IPS DF 6.9 (cell line): ENCODE data around the gene SMARCAL1.

ENCODE experiments used
- DNase-seq: peaks from one replicate; pipeline ENCODE4 v3.0.0-alpha.2; 2013; ENCODE audit warnings: low read depth, low spot score
- H3K27ac ChIP-seq: one replicate; pipeline ENCODE4 v1.5.1; 2013; ENCODE audit warnings: low read length, control low read depth
- H3K27me3 ChIP-seq: 2 replicates; pipeline ENCODE4 v1.6.1; 2013; ENCODE audit warnings: mild to moderate bottlenecking, low read length; ENCODE audit not compliant: control insufficient read depth, insufficient read depth
- H3K36me3 ChIP-seq: 2 replicates; pipeline ENCODE4 v1.6.1; 2013; ENCODE audit warnings: low read length; ENCODE audit not compliant: control insufficient read depth, insufficient read depth
- H3K4me1 ChIP-seq: 2 replicates; pipeline ENCODE4 v1.6.1; 2013; ENCODE audit warnings: low read length; ENCODE audit not compliant: control insufficient read depth, insufficient read depth
- H3K4me3 ChIP-seq: 2 replicates; pipeline ENCODE4 v1.5.1; 2013; ENCODE audit warnings: mild to moderate bottlenecking, low read length
- H3K9me3 ChIP-seq: 2 replicates; pipeline ENCODE4 v1.6.1; 2013; ENCODE audit warnings: low read length, inconsistent platforms; ENCODE audit not compliant: control insufficient read depth, insufficient read depth
- WGBS: extraction: QIAGEN DNeasy Blood & Tissue Kit; methylation state at CpG from one replicate; pipeline ENCODE4 v1.1.7; 2013; ENCODE audit warnings: mixed read lengths, missing lambda C conversion rate; ENCODE audit not compliant: insufficient read length, insufficient coverage; 5-methylcytosine and 5-hydroxymethylcytosine counted together

The SMARCAL1 gene

DNA sequence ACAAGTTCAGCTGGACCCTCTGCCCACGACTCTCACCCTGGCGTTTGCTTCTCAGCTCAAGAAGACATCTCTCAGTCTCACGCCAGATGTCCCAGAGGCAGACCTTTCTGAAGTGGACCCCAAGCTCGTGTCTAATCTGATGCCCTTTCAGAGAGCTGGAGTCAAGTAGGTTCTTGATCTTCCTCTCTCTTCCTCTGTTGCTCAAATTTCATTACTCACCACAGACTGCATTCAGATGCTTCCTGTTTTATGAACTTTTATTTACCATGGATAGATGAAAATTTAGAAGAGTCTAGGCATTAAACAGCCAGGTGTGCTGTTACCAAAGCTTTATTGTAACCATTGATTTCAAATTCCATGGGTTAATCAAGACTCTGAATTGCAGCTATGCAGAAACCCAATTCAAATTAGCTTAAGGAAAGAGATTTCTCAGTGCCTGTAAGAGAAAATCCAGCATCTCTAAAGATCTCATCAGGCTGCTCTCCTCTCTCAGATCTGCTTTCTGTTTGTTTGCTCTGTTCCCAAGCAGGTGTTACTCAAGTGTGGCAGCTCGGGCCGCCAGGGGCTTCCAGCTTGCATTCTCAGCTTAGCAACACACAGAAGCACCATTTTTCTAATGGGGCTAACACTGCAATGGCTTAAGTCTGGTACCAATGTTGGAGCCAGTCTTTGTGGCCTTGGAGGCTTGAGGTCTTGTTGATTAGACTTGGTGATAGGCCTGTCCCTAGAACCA is 16.5 kb downstream of the SMARCAL1 start:
- DNase-seq: no peak
- H3K36me3 ChIP-seq: peaks cover 11% of the 10 kb centered on the region

DNA sequence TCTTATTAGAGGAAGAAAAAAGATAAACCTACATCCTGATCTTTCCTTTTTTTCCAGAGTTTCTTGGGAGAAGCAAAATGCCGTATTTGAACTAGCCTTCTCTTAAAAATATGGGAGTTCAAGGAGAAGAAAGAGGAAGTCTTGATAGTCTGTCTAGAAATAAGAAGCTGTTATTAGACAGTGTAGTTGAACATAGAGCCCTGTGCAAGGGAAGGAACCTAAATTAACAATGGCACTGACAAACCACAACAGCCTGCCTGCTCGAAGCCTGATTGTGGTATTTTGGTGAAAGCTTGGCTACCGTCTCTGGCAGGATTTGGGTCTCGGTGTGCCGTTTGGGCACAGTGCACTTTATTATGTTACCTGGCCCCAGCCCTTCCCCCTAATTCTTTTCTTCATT is 17.1 kb downstream of the SMARCAL1 start:
- Histone ChIP-seq H3K27ac (no peak overlapping the region), H3K4me1 (no peaks in the 10 kb centered on the region), H3K36me3 (peaks cover 14% of the 10 kb centered on the region), H3K9me3 (no peaks in the 10 kb centered on the region), H3K4me3 (no peak overlapping the region), H3K27me3 (no peaks in the 10 kb centered on the region)
- WGBS: no CpG with 5 or more reads among the region's 5 CpGs
- no peak for DNase-seq

More for the DNA sequence above, 16.5 kb downstream of the SMARCAL1 start:
- Histone ChIP-seq H3K27ac (no peak overlapping the region), H3K9me3 (no peaks in the 10 kb centered on the region), H3K4me3 (no peak overlapping the region), H3K4me1 (no peaks in the 10 kb centered on the region), H3K27me3 (no peaks in the 10 kb centered on the region)
- no CpG with 5 or more reads among the region's 6 CpGs for WGBS

DNA sequence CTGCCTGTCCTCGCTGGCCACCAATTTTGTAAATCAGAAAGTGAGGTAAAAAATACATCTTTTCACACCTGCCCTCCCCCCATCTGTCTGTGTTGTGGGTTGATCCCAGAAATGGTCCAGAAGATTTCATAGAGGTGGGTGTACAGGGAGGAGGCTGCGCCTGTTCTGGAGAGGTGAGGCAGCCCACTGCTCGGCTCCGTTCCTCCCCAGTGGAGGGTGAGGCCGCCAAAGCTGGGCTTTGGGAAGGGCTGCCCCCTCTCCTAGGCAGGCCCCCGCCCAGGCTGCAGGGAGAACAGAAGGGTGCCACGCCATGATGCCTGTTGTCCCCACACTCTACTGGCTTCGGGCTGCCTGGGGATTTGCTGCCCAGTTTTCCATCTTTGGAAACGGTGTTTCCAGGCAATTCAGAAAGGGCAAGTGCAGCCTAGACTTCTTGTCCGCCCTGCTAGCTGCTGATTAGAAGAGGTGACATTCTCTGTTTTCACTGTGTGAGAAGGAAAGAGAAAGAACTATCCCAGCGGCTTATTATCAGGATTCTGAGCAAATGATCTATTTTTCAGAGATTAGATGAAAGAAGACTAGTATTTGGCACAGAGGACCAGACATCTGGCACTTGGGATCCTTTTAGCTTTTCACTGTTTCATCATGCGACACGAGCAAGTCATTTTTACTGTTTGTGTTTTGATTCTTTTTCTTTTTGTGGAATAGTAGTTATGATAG is 18.7 kb downstream of the SMARCAL1 start:
- no peak for DNase-seq
- peaks cover 6% of the 10 kb centered on the region for H3K36me3 ChIP-seq
- H3K4me3 ChIP-seq: no peak overlapping the region
- H3K27me3 ChIP-seq: no peaks in the 10 kb centered on the region
- no peaks in the 10 kb centered on the region for H3K9me3 ChIP-seq
- WGBS: no CpG with 5 or more reads among the region's 13 CpGs
- H3K4me1 ChIP-seq: no peaks in the 10 kb centered on the region
- H3K27ac ChIP-seq: no peak overlapping the region

DNA sequence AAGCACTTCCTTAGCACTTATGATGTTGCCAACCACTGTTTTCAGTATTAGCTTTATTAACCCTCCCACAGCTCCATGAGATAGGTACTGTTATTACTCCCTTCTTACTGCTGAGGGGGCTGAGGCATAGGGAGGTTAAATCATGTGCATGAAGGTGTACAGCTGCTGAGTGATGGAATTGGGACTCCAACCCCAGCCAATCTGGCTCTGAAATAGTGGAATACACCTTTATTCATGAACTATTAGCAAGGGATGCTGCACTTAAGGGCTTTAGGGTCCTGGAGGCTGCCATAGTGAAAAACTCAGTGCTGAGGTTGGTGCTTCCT is 19.2 kb downstream of the SMARCAL1 start:
- no peaks in the 10 kb centered on the region for H3K27me3 ChIP-seq
- H3K36me3 ChIP-seq: peaks cover 6% of the 10 kb centered on the region
- H3K4me3 ChIP-seq: no peak overlapping the region
- DNase-seq: no peak
- no peaks in the 10 kb centered on the region for H3K9me3 ChIP-seq
- H3K4me1 ChIP-seq: no peaks in the 10 kb centered on the region
- H3K27ac ChIP-seq: no peak overlapping the region

DNA sequence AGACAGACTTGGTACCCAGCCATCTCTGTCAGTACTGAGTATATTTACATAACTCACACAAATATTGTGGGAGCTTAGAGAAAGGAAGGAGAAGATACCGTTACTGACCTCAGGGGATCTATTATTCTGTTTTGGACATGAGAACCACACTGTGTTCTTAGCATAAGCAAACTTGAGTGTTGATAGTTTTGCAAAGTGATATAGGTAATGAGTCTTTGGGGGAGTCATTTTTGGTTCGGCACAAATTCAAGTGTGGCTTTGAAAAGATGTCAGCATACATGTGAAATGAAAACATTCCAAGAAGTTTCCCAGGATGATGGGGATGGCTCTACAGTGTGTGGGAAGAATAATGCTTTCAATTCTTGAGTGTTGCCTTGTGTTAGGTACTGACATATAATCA is 24.1 kb downstream of the SMARCAL1 start:
- H3K9me3 ChIP-seq: no peaks in the 10 kb centered on the region
- no peak overlapping the region for H3K4me3 ChIP-seq
- H3K27ac ChIP-seq: no peak overlapping the region
- no peak for DNase-seq
- H3K27me3 ChIP-seq: no peaks in the 10 kb centered on the region
- WGBS: no CpG with 5 or more reads among the region's 2 CpGs
- no peaks in the 10 kb centered on the region for H3K4me1 ChIP-seq
- peaks cover 6% of the 10 kb centered on the region for H3K36me3 ChIP-seq

DNA sequence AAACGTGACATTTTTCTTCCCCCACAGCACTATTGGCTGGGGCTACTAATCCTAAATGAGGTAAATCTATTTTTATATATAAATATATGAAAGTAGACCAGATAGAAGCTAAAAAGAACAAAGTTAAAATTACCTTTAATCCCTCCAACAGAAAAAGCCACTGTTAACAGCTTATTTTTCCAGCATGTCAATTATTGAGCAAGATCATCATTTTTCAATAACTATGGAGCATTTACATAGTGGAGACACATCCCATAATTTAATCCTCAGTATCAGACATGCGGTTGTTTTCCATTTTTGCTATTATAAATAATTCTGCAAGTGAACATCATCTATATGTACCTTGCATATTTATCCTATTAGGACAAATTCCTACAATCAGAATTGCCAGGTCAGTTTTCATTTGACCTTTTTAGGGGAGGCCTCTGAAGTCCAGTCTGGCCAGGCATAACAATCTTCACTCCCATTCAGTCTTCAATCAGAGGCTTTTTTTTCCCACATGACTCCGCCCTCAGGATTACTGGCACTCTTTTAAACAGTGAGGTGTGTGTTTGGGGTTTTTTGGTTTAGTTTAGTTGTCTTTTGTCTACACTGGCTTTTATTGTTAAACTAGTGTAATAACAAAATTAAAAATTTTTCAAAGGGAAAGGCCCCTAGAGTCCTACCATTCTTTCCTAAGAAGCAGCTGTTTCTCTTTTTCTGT is 29.2 kb downstream of the SMARCAL1 start:
- Histone ChIP-seq H3K4me1 (no peaks in the 10 kb centered on the region), H3K4me3 (no peak overlapping the region), H3K27ac (no peak overlapping the region), H3K36me3 (no peaks in the 10 kb centered on the region; the same call in 1 of the 2 replicates), H3K9me3 (no peaks in the 10 kb centered on the region), H3K27me3 (no peaks in the 10 kb centered on the region)
- no peak for DNase-seq
- no CpG with 5 or more reads among the region's 3 CpGs for WGBS

DNA sequence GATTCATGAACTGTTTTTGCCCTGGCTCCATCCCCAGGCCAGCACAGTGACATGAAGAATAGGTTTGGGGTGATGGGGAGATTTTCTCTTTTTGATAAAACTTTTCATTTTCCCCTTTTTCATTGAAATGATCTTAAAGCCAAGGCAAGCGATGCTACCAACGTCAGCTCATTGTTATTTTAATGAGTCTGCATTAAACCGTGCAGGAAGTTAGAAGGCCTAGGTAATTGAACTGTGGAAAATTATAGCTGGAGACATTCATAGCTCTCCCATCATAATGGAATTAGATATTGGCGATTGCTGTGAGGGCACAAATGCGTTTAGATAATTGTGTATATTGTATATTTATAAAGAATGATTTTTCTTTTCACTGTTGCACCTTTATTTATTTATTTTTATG is 33.2 kb downstream of the SMARCAL1 start:
- DNase-seq: no peak
- H3K4me1 ChIP-seq: no peaks in the 10 kb centered on the region
- H3K4me3 ChIP-seq: no peak overlapping the region
- no peak overlapping the region for H3K27ac ChIP-seq
- H3K36me3 ChIP-seq: peaks cover 2% of the 10 kb centered on the region; the same call in 1 of the 2 replicates
- no peaks in the 10 kb centered on the region for H3K27me3 ChIP-seq
- H3K9me3 ChIP-seq: no peaks in the 10 kb centered on the region
- no CpG with 5 or more reads among the region's 5 CpGs for WGBS

DNA sequence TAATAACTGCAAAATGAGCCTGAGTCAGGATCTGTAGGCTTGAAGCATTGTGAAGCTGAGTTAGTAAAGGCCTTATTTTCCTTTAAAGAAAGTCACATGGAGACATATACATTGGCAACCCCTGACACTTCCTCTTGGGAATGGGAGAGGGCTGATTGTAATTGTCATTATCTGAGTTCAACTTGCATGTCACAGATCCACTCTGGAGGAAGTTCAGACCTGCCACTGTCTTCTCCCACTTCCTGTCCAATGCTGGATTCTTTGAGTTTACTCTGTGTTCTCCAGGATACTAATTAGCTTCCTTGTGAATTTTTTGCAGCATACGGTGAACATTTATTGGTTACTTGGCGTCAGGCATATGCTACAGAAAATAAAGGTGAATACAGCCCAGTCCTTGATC is 34.1 kb downstream of the SMARCAL1 start:
- no peak overlapping the region for H3K27ac ChIP-seq
- no peak for DNase-seq
- peaks cover 5% of the 10 kb centered on the region; the same call in 1 of the 2 replicates for H3K36me3 ChIP-seq
- no peaks in the 10 kb centered on the region for H3K4me1 ChIP-seq
- no peaks in the 10 kb centered on the region for H3K27me3 ChIP-seq
- WGBS: no CpG with 5 or more reads among the region's 2 CpGs
- no peaks in the 10 kb centered on the region for H3K9me3 ChIP-seq
- no peak overlapping the region for H3K4me3 ChIP-seq

DNA sequence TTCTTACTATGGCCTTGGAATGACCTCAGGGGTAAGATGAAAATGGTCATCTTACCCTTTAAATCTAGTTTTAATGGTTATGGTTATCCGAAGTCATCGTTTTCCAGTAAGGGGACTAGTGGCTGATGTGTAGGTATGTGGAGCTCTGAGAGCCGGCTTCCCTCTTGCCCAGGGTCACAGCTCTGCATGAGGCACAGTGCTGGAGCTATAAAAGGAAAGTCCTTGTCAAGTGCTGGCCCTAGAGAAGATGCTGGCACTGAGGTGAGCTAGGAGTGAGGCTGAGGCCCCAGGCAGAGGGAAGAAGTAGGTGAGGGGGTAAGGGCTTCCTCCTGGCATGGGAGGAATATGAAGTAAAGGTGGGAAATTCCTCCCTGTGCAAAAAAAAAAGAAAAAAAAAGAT is 35.0 kb downstream of the SMARCAL1 start:
- DNase-seq: no peak
- Histone ChIP-seq H3K36me3 (peaks cover 5% of the 10 kb centered on the region; the same call in 1 of the 2 replicates), H3K4me3 (no peak overlapping the region), H3K27me3 (no peaks in the 10 kb centered on the region), H3K4me1 (no peaks in the 10 kb centered on the region), H3K27ac (no peak overlapping the region), H3K9me3 (no peaks in the 10 kb centered on the region)
- WGBS: no CpG with 5 or more reads among the region's 3 CpGs

DNA sequence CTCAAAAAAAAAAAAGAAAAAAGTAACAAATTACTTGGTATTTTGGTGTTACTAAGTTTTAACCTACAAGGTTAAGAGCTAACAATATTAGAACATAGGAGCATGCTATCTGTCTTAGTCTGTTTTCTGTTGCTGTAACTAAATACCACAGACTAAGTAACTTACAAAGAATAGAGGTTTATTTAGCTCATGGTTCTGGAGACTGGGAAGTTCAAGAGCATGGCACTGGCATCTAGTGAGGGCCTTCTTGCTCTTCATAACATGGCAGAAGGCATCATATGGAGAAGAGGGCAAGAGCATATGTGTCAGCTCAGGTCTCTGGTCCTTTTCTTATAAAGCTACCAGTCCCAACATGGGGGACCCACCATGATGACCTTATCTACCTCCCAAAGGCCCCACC is 36.5 kb downstream of the SMARCAL1 start:
- Histone ChIP-seq H3K4me3 (no peak overlapping the region), H3K9me3 (no peaks in the 10 kb centered on the region), H3K27ac (no peak overlapping the region), H3K4me1 (no peaks in the 10 kb centered on the region), H3K36me3 (peaks cover 5% of the 10 kb centered on the region; the same call in 1 of the 2 replicates), H3K27me3 (no peaks in the 10 kb centered on the region)
- no peak for DNase-seq
